WTC11 (cell line): ENCODE data around the gene SAPCD2. TPM values are rescaled to one million over a fixed set of nuclear protein-coding genes. Genes with fewer than 3 reads are reported as not detected.

Experiments
- ATAC-seq: fragments of 200-7000 bp; cut with Tn5 transposase; 2 replicates; pipeline ENCODE4 v1.10.0; 2021; ENCODE audit warnings: mild to moderate bottlenecking, moderate library complexity
- CTCF ChIA-PET: fragments of 300-600 bp; sonication (Branson Sonifier 250); formaldehyde crosslinking; loops from one replicate; lab custom pipeline; 2021; ENCODE audit warnings: antibody characterized with exemption; lab: Charles Lee
- POLR2A ChIA-PET: fragments of 350-600 bp; sonication (Branson Sonifier 250); formaldehyde crosslinking; loops from one replicate; lab custom pipeline; 2021; ENCODE audit warnings: antibody characterized with exemption; lab: Charles Lee
- DNase-seq: peaks from one replicate; pipeline ENCODE4 v3.0.0; 2021; ENCODE audit warnings: low spot score
- H3K27ac Mint-ChIP-seq: 2 replicates; pipeline ENCODE4 v1.8.0; 2021; ENCODE audit warnings: mixed read lengths
- H3K27me3 Mint-ChIP-seq: 2 replicates; pipeline ENCODE4 v1.8.0; 2021; ENCODE audit warnings: low read depth, mild to moderate bottlenecking, moderate library complexity, mixed read lengths
- H3K36me3 Mint-ChIP-seq: 2 replicates; pipeline ENCODE4 v1.8.0; 2021; ENCODE audit warnings: mixed read lengths
- H3K4me1 Mint-ChIP-seq: 2 replicates; pipeline ENCODE4 v1.8.0; 2022; ENCODE audit warnings: mixed read lengths
- H3K4me3 Mint-ChIP-seq: 2 replicates; pipeline ENCODE4 v1.8.0; 2021; ENCODE audit warnings: mild to moderate bottlenecking, moderate library complexity, mixed read lengths
- H3K9me3 Mint-ChIP-seq: 2 replicates; pipeline ENCODE4 v1.8.0; 2021; ENCODE audit warnings: mixed read lengths
- CDX4 ChIP-seq: fragments of 250-450 bp; sonication (Bioruptor Pico); IDR thresholded peaks from 2 replicates; pipeline ENCODE4 v1.9.0; 2021; ENCODE audit warnings: moderate library complexity, mild to moderate bottlenecking, inconsistent platforms, borderline replicate concordance
- CTCF ChIP-seq: fragments of 200-600 bp; IDR thresholded peaks from 2 replicates; pipeline ENCODE4 v1.8.0; 2022; ENCODE audit warnings: antibody characterized with exemption
- ETV6 ChIP-seq: sonication (generic); formaldehyde crosslinking; IDR thresholded peaks from 2 replicates; pipeline ENCODE4 v1.8.1; 2022; ENCODE audit warnings: mild to moderate bottlenecking, missing genetic modification reagents
- FOXK1 ChIP-seq: sonication (generic); formaldehyde crosslinking; IDR thresholded peaks from 2 replicates; pipeline ENCODE4 v1.8.0; 2022; ENCODE audit warnings: mild to moderate bottlenecking, moderate library complexity, missing genetic modification reagents
- GTF2I ChIP-seq: fragments of 250-450 bp; sonication (Bioruptor Pico); conservative IDR thresholded peaks from 2 replicates; pipeline ENCODE4 v1.4.0; 2021; ENCODE audit warnings: mild to moderate bottlenecking
- IRF2 ChIP-seq: sonication (generic); formaldehyde crosslinking; IDR thresholded peaks from 2 replicates; pipeline ENCODE4 v1.8.0; 2022; ENCODE audit warnings: low read depth, missing genetic modification reagents, borderline replicate concordance
- MLX ChIP-seq: sonication (generic); formaldehyde crosslinking; IDR thresholded peaks from 2 replicates; pipeline ENCODE4 v1.8.1; 2023; ENCODE audit warnings: mild to moderate bottlenecking, missing genetic modification reagents, moderate library complexity
- NFATC4 ChIP-seq: fragments of 250-450 bp; sonication (Bioruptor Pico); IDR thresholded peaks from 2 replicates; pipeline ENCODE4 v1.9.0; 2021; ENCODE audit warnings: mild to moderate bottlenecking
- NR2C2 ChIP-seq: sonication (generic); formaldehyde crosslinking; IDR thresholded peaks from 2 replicates; pipeline ENCODE4 v1.8.0; 2022; ENCODE audit warnings: mild to moderate bottlenecking, missing genetic modification reagents
- OVOL2 ChIP-seq: fragments of 250-450 bp; sonication (Bioruptor Pico); IDR thresholded peaks from 2 replicates; pipeline ENCODE4 v1.9.0; 2021; ENCODE audit warnings: mild to moderate bottlenecking, borderline replicate concordance
- RELA ChIP-seq: sonication (generic); formaldehyde crosslinking; IDR thresholded peaks from 2 replicates; pipeline ENCODE4 v1.8.1; 2022; ENCODE audit warnings: missing genetic modification reagents, mild to moderate bottlenecking, borderline replicate concordance
- SP1 ChIP-seq: sonication (generic); formaldehyde crosslinking; conservative IDR thresholded peaks from 2 replicates; pipeline ENCODE4 v1.8.1; 2022; ENCODE audit warnings: missing genetic modification reagents
- TEAD1 ChIP-seq: sonication (generic); formaldehyde crosslinking; IDR thresholded peaks from 2 replicates; pipeline ENCODE4 v1.8.0; 2022; ENCODE audit warnings: mild to moderate bottlenecking, missing genetic modification reagents
- ZNF121 ChIP-seq: sonication (generic); formaldehyde crosslinking; IDR thresholded peaks from 2 replicates; pipeline ENCODE4 v1.8.0; 2023; ENCODE audit warnings: missing genetic modification reagents
- ZNF138 ChIP-seq: sonication (generic); formaldehyde crosslinking; conservative IDR thresholded peaks from 2 replicates; pipeline ENCODE4 v1.8.1; 2022; ENCODE audit warnings: mild to moderate bottlenecking, moderate library complexity, missing genetic modification reagents
- ZNF423 ChIP-seq: fragments of 250-450 bp; sonication (Bioruptor Pico); IDR thresholded peaks from 2 replicates; pipeline ENCODE4 v2.1.2; 2022; ENCODE audit warnings: mild to moderate bottlenecking, moderate library complexity
- total RNA-seq: library from RNA; stranded (reverse); gene quantifications from 3 replicates; pipeline ENCODE4 v1.2.3, GENCODE V29; 2021
- TF ChIP-seq, protein P1 (sequence below): sonication (generic); formaldehyde crosslinking; IDR thresholded peaks from 2 replicates; pipeline ENCODE4 v1.8.1; 2022; ENCODE audit warnings: low read depth, mild to moderate bottlenecking, moderate library complexity, missing genetic modification reagents, borderline replicate concordance
- TF ChIP-seq, protein P2 (sequence below): sonication (generic); formaldehyde crosslinking; IDR thresholded peaks from 2 replicates; pipeline ENCODE4 v1.8.1; 2023; ENCODE audit warnings: mild to moderate bottlenecking, moderate library complexity, missing genetic modification reagents
- TF ChIP-seq, protein P3 (sequence below): fragments of 250-450 bp; sonication (Bioruptor Pico); IDR thresholded peaks from 2 replicates; pipeline ENCODE4 v1.9.0; 2021; ENCODE audit warnings: mild to moderate bottlenecking
- TF ChIP-seq, protein P4 (sequence below): sonication (generic); formaldehyde crosslinking; IDR thresholded peaks from 2 replicates; pipeline ENCODE4 v1.8.1; 2023; ENCODE audit warnings: mild to moderate bottlenecking, missing genetic modification reagents
- TF ChIP-seq, protein P5 (sequence below): fragments of 250-450 bp; sonication (Bioruptor Pico); IDR thresholded peaks from 2 replicates; pipeline ENCODE4 v1.9.0; 2021; ENCODE audit warnings: mild to moderate bottlenecking, borderline replicate concordance

The SAPCD2 gene
- total RNA-seq, 1 experiment from 2014 or later, result 67.0 TPM

DNA sequence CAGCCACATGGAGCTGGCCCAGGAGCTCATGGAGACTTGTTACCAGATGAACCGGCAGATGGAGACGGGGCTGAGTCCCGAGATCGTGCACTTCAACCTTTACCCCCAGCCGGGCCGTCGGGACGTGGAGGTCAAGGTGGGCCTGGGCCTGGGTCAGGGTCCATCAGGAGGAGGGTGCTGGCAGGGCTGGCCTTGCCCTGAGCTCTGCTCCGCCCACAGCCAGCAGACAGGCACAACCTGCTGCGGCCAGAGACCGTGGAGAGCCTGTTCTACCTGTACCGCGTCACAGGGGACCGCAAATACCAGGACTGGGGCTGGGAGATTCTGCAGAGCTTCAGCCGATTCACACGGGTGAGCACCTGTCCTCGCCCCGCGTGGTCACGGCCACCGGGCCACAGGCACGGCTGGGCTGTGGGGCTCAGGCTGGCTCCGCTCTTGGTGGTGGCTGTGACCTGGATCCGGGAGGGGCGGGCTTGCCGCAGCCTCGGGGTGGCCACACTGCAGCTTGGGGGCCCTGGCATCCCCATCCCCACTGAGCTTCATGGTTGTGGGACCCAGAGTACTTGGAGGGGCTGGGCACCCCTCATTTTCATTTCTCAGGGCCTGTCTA lies 37.1 kb upstream of the SAPCD2 start:
- Mint-ChIP-seq H3K27me3 (no peaks in the 10 kb centered on the region), H3K9me3 (no peaks in the 10 kb centered on the region), H3K27ac (no peak overlapping the region), H3K4me3 (no peak overlapping the region), H3K4me1 (no peaks in the 10 kb centered on the region), H3K36me3 (0 out of 2 replicates have a peak, but pooled peaks cover 7% of the 10 kb centered on the region)
- POLR2A ChIA-PET, result no interaction called here
- ATAC-seq (no peak), DNase-seq (no peak)
- CTCF ChIA-PET, result interaction anchor here (0.6 to 2.0 kb wide), 4 partner anchors 39 to 150 kb away, joined by 3 to 8 read pairs (median 3); no protein-coding TSS in a partner anchor
- no peak for TF ChIP-seq ZNF121
- no peak for TF ChIP-seq IRF2 (CRISPR knock-in tag)
- no peak for TF ChIP-seq MLX (CRISPR knock-in tag)
- TF ChIP-seq, protein P1, sequence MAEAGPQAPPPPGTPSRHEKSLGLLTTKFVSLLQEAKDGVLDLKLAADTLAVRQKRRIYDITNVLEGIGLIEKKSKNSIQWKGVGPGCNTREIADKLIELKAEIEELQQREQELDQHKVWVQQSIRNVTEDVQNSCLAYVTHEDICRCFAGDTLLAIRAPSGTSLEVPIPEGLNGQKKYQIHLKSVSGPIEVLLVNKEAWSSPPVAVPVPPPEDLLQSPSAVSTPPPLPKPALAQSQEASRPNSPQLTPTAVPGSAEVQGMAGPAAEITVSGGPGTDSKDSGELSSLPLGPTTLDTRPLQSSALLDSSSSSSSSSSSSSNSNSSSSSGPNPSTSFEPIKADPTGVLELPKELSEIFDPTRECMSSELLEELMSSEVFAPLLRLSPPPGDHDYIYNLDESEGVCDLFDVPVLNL (CRISPR knock-in tag), result no peak
- no peak for TF ChIP-seq FOXK1 (CRISPR knock-in tag)
- no peak for TF ChIP-seq NFATC4
- no peak for TF ChIP-seq GTF2I (CRISPR knock-in tag)
- TF ChIP-seq, protein P2, sequence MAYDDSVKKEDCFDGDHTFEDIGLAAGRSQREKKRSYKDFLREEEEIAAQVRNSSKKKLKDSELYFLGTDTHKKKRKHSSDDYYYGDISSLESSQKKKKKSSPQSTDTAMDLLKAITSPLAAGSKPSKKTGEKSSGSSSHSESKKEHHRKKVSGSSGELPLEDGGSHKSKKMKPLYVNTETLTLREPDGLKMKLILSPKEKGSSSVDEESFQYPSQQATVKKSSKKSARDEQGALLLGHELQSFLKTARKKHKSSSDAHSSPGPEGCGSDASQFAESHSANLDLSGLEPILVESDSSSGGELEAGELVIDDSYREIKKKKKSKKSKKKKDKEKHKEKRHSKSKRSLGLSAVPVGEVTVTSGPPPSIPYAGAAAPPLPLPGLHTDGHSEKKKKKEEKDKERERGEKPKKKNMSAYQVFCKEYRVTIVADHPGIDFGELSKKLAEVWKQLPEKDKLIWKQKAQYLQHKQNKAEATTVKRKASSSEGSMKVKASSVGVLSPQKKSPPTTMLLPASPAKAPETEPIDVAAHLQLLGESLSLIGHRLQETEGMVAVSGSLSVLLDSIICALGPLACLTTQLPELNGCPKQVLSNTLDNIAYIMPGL (CRISPR knock-in tag), result no peak
- TF ChIP-seq SP1 (CRISPR knock-in tag), result no peak
- no peak for TF ChIP-seq OVOL2 (CRISPR knock-in tag)
- no peak for TF ChIP-seq NR2C2 (CRISPR knock-in tag)
- no peak for TF ChIP-seq RELA
- TF ChIP-seq, all 79 proteins: peak for 0

GRCh38 chr9:137106662-137107250 lies 36.4 kb upstream of the SAPCD2 start:
- no peak overlapping the region for H3K4me3 Mint-ChIP-seq
- POLR2A ChIA-PET, result interaction anchor here (0.5 kb wide), 1 partner anchor 39 kb away, joined by 3 read pairs; no protein-coding TSS in a partner anchor
- no peaks in the 10 kb centered on the region for H3K4me1 Mint-ChIP-seq
- DNase-seq, result no peak
- CTCF ChIA-PET, result interaction anchor here (0.6 to 2.0 kb wide), 4 partner anchors 39 to 150 kb away, joined by 3 to 8 read pairs (median 3); no protein-coding TSS in a partner anchor
- no peak overlapping the region for H3K27ac Mint-ChIP-seq
- H3K36me3 Mint-ChIP-seq, result 0 out of 2 replicates have a peak, but pooled peaks cover 7% of the 10 kb centered on the region
- H3K27me3 Mint-ChIP-seq, result no peaks in the 10 kb centered on the region
- no peaks in the 10 kb centered on the region for H3K9me3 Mint-ChIP-seq
- ATAC-seq, result no peak
- no peak for TF ChIP-seq CDX4
- TF ChIP-seq, protein P3, sequence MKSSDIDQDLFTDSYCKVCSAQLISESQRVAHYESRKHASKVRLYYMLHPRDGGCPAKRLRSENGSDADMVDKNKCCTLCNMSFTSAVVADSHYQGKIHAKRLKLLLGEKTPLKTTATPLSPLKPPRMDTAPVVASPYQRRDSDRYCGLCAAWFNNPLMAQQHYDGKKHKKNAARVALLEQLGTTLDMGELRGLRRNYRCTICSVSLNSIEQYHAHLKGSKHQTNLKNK (CRISPR knock-in tag), result no peak
- TF ChIP-seq, protein P4, sequence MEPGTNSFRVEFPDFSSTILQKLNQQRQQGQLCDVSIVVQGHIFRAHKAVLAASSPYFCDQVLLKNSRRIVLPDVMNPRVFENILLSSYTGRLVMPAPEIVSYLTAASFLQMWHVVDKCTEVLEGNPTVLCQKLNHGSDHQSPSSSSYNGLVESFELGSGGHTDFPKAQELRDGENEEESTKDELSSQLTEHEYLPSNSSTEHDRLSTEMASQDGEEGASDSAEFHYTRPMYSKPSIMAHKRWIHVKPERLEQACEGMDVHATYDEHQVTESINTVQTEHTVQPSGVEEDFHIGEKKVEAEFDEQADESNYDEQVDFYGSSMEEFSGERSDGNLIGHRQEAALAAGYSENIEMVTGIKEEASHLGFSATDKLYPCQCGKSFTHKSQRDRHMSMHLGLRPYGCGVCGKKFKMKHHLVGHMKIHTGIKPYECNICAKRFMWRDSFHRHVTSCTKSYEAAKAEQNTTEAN (CRISPR knock-in tag), result no peak
- no peak for TF ChIP-seq CTCF
- TF ChIP-seq ETV6 (CRISPR knock-in tag), result no peak
- TF ChIP-seq ZNF423, result no peak
- no peak for TF ChIP-seq TEAD1 (CRISPR knock-in tag)
- TF ChIP-seq, protein P5, sequence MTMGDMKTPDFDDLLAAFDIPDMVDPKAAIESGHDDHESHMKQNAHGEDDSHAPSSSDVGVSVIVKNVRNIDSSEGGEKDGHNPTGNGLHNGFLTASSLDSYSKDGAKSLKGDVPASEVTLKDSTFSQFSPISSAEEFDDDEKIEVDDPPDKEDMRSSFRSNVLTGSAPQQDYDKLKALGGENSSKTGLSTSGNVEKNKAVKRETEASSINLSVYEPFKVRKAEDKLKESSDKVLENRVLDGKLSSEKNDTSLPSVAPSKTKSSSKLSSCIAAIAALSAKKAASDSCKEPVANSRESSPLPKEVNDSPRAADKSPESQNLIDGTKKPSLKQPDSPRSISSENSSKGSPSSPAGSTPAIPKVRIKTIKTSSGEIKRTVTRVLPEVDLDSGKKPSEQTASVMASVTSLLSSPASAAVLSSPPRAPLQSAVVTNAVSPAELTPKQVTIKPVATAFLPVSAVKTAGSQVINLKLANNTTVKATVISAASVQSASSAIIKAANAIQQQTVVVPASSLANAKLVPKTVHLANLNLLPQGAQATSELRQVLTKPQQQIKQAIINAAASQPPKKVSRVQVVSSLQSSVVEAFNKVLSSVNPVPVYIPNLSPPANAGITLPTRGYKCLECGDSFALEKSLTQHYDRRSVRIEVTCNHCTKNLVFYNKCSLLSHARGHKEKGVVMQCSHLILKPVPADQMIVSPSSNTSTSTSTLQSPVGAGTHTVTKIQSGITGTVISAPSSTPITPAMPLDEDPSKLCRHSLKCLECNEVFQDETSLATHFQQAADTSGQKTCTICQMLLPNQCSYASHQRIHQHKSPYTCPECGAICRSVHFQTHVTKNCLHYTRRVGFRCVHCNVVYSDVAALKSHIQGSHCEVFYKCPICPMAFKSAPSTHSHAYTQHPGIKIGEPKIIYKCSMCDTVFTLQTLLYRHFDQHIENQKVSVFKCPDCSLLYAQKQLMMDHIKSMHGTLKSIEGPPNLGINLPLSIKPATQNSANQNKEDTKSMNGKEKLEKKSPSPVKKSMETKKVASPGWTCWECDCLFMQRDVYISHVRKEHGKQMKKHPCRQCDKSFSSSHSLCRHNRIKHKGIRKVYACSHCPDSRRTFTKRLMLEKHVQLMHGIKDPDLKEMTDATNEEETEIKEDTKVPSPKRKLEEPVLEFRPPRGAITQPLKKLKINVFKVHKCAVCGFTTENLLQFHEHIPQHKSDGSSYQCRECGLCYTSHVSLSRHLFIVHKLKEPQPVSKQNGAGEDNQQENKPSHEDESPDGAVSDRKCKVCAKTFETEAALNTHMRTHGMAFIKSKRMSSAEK (CRISPR knock-in tag), result no peak
- no peak for TF ChIP-seq ZNF138 (CRISPR knock-in tag)
